D341Med (cell line): ENCODE results near the gene SOX18.

Experiments
- DNase-seq: peaks from one replicate; pipeline ENCODE4 v3.0.0; 2012; ENCODE audit warnings: low spot score

Gene SOX18

DNA sequence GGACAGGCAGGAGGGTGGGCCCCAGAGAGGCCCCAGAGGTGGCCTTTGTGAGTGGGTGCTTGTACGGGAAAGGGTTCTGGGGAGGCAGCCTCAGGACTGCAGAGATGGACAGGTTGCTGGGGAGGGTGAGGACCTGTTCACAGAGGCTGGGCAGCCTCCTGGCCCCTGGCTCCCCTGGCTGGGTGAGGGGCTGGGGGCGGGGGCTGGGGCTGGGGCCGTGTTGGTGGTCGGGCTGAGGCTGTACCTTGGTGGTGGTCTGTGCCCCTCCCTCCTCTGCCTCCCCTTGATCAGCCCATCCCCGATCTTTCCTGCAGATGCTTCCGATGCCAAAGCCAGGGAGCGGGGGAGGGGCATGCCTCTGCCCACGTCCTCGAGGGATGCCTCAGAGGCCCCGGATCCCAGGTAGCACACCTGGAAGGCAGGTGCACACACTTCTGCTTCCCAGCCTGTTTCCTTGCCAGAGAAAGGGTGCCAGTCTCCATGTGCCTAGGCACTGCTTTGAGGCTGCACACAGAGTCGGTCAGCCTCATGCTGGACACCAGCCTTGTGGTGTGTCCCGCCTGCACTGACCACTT lies 18.4 kb upstream of the SOX18 start:
- DNase-seq, result no peak

DNA sequence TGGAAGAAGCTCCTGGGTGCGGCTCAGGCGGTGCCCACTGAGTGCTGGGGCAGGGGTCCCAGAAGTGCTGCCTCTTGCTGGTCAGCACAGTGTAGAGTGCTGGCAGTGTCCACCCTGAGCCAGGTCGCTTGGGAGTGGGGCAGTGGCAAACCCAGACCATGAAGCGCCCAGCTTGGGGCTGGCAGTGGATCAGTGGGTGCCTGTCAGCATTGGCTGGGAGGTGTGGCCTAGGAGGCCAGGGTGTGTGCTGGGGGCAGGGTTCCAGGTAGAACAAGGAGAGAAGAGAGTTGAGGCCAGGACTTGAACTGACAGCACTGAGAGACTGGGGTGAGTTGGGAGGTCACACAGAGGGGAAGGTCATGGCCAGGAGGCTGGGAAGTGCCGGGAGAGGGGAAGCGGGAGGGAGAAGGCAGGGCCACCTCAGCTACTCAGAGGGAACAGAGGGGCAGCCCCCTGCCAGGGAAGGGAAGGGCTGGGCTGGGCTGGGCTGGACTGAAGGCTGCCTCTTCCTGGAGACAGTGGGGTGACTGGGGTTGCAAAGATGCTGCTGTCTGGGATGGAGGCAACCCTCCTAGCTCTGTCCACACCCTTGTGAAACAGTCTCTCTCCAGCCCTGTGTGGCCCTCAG lies 17.7 kb upstream of the SOX18 start:
- DNase-seq, result no peak

DNA sequence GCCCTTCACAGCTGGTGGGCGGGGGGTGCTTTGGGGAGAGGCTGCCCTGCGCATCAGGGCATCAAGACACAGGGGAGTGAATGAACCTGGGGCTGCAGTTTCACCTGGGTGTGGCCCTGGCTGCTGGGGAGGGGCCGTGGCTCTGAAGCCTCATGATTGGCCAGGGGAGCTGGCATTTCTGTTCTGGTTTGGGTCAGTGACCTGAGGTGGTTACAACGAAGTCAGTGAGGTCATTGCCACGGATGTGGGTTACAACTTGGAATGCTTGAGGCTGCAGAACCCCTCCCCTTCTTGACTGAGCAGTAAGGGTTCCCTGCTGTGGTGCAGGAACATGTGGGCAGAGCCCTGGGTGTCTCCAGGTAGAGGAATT lies 16.5 kb upstream of the SOX18 start:
- no peak for DNase-seq

DNA sequence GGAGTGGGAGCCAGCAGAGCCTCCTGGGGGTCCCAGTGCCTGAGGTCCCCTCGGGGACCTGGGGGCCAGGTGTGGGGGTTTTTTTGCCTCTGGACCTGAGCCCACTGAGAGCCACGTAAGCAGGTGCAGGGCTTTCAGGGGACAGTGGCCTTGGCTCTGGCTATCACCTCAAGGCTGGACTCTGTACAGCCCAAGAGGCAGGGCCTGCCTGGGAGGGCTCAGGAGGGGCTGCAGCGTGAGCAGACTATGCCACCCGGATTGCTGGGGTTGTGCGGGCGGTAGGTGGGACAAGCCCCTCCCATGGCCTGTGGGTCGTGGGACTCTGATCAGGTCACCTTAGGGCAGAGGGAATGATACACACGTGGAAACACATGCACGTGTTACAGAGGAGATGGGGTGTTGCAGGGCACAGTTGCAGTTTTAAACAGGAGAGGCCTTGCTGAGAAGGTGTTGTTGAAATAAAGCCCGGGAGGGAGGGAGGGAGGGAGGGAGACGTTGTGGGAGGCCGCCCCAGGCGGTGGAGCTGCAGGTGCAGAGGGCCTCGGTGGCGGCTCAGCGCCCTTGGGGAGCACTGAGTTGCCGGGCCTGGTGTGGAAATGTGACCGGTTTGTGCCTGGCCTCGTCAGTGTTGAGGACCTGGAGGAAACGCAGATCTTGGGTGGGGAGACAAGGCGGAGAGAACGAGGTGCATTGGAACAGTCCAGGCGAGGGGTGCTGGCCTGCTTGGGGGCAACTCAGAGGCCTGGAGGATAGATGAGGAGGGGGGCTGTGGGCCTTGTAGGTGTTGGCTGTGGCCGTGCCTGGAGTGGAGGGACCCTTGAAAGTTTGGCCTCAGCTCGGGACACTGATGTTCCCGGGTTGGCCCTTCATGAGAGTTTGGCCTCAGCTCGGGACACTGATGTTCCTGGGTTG lies 15.9 kb upstream of the SOX18 start:
- no peak for DNase-seq

DNA sequence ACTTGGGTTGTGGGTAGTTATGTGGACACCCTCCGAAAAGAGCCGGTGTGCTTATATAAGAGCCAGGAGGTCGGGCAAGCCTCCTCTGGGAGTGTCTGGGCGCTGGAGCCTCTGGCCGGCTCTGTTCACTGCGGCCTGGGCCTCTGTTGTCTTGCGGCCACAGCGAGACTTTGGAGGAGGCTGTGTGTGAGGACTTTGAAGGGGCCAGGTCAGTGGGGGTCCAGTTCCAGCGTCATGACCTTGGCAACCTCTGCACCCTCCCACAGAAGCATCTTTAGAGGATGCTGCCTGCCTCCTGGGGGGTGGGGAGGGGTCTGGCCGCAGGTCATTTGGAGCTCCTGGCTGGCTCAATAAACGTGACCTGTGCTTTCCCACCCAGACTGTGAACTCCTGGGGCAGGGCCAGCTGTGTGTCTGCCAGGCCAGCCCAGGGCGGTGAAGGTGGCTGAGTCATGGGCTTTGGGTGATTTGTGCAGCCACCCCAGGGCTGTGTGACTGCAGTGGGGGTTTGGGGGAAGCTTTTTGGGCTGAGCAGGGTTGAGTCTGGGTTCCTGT lies 14.8 kb upstream of the SOX18 start:
- no peak for DNase-seq

DNA sequence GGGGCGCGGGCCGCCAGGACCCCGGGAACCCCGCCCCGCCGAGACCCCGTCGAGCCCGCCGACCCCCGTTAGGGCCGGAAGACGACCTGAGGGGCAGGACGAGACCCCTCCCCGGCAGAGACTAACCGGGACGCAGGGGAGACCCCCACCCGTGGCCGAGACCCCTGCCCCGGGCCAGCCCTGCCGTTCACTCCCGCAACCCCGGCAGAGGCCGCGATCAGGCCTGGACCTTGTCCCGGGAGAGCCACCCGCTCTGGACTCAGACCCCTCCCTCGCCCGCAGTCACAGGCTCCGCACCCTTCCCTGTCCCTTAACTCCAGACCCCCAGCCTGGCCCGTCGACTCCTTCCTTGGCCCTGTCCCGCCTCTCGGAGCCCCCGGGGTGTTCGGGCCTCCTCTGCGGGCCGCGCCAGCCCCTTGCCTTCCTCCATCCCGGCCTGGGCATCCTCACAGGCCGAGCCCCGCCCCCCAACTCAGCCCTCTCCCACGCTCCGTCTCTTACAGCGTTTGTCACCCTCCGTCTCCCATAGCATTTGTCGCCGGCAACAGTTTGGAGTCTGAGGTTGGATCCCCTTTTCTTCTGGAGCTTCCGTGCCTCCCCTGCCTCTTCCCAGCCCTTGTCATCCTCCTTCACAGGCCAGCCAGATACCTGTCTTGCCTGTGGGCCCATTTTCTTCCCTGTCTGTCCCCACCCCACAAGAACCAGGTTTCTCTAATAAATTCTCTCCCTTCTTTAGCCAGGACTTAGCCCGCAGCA lies 14.1 kb upstream of the SOX18 start:
- DNase-seq, result no peak

DNA sequence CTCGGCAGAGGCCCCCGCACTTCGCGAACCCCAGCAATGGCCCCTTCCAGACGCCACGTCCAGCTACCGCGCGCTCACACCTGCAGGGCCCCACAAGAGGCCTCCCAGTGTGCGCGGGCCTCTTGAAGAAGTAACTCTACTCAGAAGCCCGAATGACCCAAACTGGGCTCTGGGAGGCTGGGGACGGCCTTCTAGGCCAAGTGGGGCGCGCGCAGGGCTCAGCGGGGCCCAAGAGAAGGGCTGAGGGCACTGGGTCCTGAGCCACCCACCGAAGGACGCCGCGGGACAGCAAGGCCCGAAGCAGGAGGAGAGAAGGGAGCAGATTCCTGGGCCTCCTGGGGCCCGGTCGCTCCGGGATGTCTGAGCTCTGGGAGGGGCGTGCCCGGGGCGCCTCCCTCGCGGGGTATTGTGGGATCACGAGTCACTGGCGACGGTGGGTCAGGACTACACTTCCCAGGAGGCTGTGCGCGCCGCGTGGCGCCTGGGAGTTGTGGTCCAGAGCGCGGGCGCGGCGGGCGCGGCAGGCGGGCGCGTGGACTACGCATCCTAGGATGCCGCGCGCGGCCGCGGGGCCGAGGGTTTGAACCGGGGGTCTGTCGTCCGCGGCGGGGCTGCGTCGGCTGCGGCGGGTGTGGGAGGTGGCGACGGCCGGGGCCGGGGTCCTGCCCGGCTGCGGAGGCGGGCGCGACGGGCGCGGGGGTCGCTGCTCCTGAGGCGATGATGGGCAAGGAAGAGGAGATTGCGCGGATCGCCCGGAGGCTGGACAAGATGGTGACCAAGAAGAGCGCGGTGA lies 13.4 kb upstream of the SOX18 start, which contains the start of gene TCEA2:
Gene TCEA2 (plus strand): TSS at position 603 of the 793 bp plus-strand sequence. CDS start 115 bp downstream, at position 718.
- DNase-seq, result peak; percentile 99

DNA sequence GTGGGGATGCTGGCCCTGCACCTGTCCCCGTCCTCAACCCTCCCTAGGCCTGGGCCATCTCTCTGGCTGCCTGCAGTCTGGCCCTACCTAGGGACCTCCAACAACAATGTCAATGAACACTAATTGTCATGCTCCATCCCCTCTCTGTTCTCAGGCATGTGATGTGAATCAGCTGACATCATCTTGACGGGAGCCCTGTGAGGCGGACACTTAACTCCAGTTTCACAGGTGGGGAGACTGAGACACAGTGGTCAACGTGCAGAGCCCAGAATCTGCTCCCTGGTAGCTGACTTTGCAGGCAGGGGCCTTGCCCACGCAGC lies 12.8 kb upstream of the SOX18 start:
- DNase-seq, result no peak

DNA sequence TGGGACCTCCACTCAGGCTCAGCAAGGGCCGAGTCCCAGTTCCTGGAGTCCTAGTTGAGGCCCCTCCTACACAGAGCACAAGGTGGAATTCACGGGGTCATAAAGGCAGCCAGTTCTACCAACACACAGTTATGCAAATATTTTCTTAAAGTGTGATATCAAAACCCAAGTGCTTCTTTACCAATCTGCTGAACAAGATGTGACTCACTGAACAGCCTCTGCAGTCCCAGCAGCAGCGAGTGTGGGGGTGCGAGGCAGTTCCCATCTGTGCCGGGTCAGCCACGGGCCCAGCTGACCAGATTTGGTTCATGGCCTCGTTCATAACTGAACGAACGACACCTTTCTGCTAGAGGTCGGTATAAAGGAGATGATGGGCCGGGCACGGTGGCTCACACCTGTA lies 9.1 kb upstream of the SOX18 start:
- DNase-seq, result no peak

DNA sequence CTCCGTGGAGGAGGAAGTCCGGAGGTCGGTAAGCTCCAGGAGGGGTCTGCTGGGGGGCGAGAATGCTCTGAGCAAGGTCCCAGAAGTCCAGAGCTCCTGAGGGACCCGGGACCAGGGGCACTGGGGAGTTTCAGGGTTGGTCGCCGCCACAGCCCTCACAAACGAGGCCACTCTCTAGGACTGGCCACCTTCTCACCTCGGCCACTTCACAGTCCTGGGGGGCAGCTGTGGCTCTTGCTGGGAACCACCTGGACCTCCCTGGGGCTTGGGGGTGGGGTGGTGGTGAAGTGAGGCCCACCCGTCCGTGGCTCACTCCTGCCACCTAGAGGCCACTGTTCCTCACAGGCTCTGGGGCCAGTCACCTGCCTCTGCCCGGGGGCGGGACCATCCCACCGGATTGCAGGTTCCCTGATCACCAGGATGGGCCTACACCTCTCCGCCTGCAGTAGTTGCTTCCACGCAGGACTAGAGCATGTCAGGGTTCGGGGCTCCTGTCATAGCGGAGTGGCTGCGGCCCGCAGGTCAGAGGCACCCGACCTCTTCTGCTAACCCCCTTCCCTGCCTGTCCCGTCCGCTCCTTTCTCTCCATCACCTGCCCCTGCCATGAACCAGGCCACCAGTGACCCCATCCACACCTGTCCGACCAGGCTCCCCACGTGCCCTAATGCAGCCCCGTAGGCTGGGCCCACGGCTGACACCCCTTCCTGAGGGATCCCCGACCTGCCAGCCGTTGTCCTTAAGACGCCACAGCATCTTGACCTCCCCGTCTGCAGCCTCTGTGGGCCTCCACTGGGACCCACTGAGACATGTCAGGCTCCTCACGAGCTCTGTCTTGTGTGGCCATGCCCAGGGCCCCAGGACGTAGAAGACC lies 8.4 kb upstream of the SOX18 start:
- peak; percentile 90 for DNase-seq

DNA sequence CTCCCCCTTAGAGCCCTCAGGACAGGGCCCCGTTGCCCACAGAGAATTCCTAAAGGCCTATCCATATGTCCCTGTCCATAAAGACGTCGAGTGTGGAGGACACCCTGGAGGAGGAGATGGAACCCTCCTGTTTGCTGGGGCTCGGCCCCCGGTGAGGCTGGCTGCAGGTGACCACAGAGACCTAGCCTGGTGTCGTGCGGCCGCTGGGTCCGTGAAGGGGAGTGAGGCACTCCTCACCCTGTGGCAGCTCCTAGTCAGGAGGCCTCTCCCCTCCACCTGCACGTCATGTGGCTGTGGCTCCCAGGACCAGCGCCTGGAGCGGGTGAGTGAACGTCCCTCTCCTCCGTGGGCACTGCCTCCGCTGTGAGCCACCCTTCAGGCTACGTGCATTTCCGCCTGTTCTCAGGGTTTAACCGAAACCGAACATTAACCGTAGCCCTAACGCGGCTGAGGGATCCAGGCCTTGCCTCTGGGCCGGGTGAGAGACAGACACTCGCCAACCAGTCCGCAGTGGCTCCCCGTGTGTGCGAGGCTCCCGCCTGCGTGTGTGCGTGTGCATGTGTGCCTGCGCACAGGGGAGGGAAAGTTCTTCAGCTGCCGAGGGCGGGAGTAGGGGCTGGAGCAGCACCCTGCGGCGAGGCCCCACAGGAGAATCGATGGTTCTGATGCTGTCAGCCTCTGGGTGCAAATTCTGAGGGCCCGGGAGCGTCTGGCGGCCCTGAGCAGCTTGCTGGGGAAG lies 7.6 kb upstream of the SOX18 start:
- DNase-seq, result no peak

DNA sequence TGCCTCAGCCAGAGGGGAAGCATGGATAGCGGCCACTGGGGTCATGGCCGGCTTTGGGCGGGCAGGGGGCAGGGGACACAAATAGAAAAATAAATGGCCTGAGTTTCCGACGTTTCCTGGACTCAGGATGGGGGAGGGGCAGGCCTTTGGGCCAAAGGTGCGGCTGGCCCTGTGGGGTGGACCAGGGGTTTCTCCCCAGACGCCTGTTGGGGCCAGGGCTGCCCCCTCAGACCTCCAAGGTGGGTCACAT lies 7.1 kb upstream of the SOX18 start:
- no peak for DNase-seq

DNA sequence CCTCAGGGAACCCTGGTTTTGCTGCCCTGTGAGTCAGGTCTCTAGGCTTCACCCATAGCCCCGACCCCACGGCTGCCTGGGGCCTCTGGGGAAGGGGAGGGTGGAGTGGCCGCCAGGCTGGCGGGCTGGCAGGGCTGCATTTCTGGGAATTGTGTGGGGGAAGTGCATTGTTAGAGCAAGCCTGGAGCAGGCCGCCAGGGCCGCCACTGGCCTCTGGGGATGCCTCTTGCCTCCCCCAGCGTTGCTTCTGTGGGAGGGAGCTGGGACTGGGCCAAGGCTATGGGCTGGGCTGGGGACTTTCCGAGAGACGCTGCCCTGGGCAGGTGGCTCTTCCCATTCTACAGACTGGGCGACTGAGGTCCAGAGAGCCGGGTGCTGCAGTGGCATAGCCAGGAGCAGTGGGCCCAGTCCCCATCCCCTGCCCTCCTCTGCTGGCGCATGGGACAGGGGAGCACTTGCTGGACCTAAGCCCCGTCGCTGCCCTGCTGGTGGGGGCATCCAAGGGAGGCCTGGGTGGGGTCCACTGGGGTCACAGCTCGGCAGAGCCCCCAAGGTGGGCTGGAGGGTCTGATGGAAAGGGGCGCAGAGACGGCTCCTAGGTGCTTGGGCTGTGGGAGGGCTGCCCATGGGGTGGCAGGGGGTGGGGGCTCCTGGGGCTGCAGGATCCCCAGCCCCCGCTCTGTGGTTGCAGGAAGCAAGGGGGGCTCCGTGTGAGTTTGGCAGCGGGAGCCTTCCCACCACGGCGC lies 6.6 kb upstream of the SOX18 start:
- DNase-seq, result no peak

DNA sequence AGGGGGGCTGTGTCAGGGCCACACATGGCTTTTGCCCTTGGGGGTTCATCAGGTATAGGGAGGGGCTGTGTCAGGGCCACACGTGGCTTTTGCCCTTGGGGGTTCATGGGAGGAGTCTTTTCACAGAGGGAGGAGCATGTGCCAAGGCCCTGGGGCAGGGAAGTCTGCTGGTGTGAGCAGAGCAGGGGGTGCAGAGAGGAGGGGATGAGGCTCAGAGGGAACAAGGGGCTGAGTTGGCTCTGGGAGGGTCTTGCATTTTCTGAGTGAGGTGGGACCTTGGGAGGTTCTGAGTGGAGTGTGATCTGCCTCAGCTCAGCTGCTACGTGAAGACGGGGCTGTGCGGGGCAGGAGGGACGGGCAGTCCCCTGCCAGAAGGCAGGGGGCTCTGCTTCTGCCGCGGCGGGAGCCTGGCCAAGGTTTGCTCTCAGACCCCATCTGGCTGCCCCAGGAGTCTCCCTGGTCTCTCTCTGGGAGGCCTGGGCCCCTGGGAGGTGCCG lies 6.0 kb upstream of the SOX18 start:
- DNase-seq, result no peak

DNA sequence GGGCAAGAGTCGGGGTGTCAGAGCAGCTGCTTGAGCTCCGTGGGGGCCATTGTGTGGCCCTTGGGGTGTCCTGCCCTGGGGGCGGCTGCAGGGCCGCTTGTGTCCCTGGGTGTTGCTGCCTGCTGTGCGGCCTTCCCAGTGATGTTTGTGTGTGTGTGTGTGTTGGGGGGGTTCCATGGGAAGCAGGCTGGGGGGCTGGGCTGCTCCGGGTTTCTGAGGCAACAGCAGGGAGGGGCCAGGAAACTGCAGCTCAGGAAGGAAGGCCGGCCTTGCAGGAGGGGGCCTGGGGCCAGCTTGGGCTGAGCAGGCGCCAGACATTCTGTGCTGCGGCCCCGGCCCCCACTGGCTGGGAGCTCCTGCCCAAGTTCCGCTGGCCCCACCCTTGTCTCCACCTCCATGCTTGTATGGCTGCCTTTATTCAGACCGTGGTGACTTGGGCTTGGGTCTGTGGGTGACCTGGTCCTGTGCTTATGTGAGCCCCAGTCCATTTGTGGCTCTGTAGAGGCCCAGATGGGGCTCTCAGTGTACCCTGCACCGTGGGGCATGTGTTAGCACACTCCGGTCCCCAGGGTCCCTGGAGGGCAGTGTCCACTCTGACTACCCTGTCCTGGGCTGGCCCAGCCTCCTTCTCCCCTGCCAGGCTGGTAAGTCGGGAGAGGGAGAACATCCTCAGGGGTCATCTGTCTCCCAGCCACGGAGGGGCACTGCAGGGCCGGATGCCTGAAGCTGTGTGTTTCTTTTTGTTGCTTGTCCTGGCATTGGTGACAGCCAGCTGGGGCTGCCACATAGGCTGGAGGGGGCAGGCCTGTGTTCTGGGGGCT lies 4.6 kb upstream of the SOX18 start:
- no peak for DNase-seq

DNA sequence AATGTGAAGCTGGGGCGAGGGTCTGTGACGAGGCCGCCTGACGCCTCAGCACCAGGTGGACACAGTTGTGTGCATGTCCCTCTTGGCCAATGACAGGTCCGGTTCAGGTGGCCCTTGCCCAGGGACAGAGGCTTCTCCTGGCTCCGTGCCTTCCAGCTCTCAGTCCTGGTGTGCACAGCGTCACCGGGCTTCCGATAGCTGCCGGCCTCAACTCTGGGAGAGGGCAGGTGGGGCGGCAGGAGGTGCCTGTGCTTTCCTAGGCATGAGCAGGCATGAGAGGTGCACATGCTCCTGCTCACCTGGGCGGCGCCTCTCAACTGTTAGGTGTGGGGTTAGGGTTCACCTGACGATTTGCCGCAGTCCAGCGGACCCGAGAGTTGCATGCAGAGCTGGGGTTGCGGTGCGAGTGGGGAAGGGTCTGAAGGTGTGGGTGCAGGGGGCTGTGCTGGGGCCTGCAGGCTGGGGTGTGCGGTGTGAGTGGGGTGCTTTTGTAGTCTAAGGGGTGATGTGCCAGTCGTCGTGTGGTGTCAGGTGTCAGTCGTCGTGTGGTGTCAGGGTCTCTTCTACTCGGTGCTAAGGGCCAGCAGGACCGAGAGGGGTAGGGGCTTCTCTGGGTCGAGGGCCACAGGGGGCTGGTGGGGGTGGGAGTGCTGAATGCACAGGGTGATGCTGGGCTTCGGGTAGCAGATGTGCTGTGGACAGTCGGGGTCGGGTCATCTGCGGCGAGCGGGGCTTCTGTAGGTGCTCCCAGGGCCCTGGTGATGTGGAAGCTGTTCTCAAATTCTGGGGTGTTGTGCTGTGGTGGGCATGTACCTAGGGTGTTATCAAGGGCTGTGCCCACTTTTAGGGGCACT lies 3.8 kb upstream of the SOX18 start:
- DNase-seq, result no peak

DNA sequence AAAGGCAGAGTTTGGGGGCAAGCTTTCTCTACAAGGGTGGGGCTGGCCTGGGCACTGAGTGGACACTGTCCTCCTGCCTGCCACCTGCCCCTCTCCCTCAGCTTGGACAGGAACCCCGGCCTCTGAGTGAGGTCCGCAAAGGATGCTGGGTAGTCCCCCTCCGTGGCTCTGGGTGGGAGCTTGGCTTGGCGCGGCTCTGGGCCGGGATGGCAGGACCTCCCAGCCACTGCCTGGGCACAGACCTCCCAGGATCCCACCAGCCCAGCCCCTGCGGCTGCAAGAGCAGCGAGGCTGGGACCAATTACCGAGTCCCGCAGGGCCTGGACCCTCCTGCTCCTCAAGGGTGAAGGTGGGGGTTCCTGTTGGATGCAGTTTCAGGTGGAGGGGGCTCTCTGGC lies 2.9 kb upstream of the SOX18 start:
- no peak for DNase-seq
